Left forelimb (tissue), 1 donor: ENCODE data around the gene NABP1.

Experiments used
- DNase-seq: peaks from one replicate; pipeline ENCODE4 v3.0.0-alpha.2; 2018; ENCODE audit warnings: low spot score

NABP1 gene

DNA sequence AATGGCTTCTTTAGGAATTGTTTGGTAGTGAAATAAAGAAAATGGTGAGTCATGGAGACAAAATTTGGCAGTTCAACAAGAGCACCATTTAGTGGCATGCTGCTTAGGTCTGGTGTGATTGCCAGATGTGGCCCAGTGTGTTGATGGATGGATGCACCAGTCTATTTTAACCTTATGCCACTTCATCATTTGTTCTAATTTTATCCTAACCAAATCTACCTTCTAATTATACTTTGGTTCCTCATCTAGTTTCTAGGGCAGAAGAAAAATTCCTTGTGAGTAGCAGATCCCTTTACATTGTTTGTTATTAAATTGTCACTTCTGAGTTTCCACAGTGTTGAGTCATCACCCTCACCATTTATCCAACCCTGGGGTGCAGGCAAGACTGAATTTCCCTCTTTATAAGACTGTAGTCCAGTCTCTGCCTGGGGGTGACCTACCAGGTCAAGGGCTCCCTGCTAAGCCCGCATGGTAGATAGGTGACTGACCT, 32.5 kb downstream of the NABP1 start:
- no peak for DNase-seq

DNA sequence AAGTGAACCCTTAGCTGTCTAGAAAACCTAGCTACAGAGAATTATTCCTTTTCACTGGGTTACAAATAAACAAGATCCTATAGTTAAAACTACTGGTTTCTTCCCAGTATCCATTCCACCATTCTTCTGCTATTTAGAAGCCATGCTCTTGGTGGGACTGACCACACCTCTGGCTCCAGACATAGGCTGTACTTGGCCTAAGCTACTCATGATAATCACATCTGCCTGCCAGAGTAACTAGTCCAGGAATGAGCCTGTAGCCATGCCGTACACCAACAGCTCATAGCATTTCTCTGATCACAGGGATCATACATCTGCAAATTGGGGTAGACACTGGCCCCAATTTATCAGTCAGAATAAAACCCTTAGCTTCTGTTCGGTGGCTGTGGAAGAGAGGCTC, 33.7 kb downstream of the NABP1 start:
- DNase-seq = no peak

- DNase-seq = no peak
These were observed 35.9 kb downstream of the NABP1 start for GRCh38 chr2:191713837-191714236.

GRCh38 chr2:191714925-191715324, 37.0 kb downstream of the NABP1 start:
- no peak for DNase-seq

DNA sequence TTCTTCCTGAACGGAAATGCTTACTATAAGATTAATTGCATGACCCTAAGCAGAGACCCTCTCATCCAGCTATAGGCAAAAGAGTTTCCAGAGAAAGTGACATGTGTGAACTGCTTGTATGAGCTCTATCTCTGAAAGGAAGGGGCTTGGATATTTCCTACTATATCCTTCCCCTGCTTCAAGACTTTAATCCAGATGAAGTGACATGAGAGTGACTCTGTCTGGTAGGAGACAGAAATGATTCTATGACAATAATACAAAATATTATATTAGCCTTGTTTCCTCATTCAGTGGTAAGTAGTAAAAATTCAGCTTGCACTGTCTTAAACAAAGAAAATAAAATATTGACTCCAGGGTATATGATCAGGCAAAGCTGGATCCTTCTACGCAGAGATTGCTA, 37.5 kb downstream of the NABP1 start:
- DNase-seq = no peak

DNA sequence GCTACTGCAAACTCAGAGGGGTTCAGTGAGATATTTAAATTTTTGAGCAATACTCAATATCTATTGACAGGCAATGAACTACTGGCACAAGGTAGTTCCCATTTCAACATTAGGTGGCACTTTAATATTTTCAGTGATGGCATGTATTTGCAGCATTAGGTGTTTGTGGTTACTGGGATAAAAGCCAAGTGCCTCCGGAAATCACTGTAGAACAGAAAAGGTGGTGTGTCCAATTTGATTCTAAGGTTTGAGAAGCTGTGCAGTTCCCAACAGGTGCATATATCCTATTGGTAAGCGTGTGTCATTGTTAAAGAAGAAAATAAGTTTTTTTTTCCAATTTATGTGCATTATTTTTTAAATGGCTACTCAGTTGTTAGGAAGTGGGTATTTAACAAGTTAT, 41.3 kb downstream of the NABP1 start:
- no peak for DNase-seq

DNA sequence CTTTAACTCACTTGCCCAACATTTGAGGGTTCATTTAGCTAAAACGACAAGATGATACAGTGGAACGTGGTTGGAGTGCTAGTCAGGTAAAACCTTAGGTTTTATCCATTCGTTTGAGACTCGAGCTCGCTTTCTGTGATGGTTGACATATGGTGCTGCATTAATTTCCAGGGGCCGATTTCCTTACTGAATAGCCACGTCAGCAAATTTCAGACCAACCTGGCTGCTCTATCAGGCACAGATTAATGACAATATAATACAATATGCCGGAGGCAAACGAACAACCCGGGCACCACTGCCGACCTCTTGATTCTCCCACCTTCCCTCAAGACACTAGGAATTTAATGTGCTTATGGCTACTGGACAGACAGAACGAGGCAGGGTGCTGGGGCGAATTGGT, 42.0 kb downstream of the NABP1 start:
- no peak for DNase-seq

- no peak for DNase-seq
These were observed 43.4 kb downstream of the NABP1 start for GRCh38 chr2:191721331-191721730.

- DNase-seq = no peak
These were observed 46.1 kb downstream of the NABP1 start for GRCh38 chr2:191724015-191724414.

DNA sequence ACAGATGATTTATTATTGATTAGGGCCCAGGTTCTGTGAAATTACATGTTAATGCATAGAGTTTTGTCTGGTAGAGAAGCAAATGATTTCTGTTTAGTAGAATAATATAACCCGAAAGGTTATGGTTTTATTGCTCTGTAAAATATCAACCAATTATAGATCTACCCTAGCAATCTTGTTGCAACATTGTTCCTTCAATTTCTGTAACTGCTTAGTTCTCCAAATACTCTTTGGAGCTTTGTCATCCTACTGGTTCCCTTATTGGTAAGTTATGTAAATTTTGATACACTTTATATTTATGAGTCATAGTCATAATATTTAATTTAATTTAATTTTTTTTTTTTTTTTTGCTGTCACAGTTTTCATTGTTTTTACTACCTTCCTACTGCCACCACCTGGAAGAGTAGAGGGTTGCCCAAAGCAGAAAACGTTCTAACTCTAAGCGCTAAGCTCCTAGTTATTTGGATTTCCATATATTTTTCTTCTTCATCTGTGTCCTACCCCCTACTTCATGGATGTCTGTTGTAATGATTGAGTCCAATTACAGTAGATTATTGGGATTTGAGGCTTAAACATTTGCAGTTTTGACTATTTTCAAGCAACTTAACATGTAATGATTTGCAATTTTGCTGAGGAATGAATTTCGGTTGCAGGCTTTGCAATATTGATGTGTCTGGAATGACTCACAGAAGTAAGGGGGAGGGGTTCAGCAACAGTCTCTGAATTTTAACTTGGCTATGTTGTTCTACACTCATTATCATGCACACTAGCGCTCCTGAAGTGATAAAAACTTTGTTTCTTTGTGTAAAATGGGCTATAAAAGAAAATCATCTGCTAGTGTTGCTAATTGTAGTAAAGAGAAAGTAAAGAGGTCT, 51.1 kb downstream of the NABP1 start:
- DNase-seq = no peak

- DNase-seq = no peak
These were observed 52.3 kb downstream of the NABP1 start for GRCh38 chr2:191730263-191730662.
